Sciatic nerve (tissue), 2 donors: Measurements from ENCODE around the gene SLX1B. TPM values are rescaled to one million over a fixed set of nuclear protein-coding genes. Genes with fewer than 3 reads are reported as not detected.
"Not testable (repeated sequence)": the region's sequence is repeated elsewhere in the genome, so short reads cannot be mapped to it uniquely, and the experiment has no call there.

ENCODE experiments used
- ATAC-seq: fragments of 200-7000 bp; cut with Tn5 transposase; one replicate; pipeline ENCODE4 v1.9.1; 2020; ENCODE audit warnings: mild to moderate bottlenecking, moderate library complexity
- DNase-seq: peaks from one replicate; pipeline ENCODE4 v3.0.0-alpha.2; 2020; ENCODE audit warnings: low spot score
- intact Hi-C: fragments of 100-400 bp; cut with DNase I; formaldehyde crosslinking; loops from one replicate; pipeline ENCODE4 v1.14.2; 2022
- total RNA-seq: library from RNA; stranded (reverse); fragmentation: NEBNext Ultra II Directional; extraction: Animal tissue kit (Norgen Biotek cat#: 25700); gene quantifications from one replicate; pipeline ENCODE4 v1.2.1, GENCODE V29; 2021
- donor health status: DM: no; HTN: no; CAD: no.
- donor health status: DM: no; HTN: no; CAD: no.

Gene SLX1B
- 12.3 TPM for total RNA-seq

DNA sequence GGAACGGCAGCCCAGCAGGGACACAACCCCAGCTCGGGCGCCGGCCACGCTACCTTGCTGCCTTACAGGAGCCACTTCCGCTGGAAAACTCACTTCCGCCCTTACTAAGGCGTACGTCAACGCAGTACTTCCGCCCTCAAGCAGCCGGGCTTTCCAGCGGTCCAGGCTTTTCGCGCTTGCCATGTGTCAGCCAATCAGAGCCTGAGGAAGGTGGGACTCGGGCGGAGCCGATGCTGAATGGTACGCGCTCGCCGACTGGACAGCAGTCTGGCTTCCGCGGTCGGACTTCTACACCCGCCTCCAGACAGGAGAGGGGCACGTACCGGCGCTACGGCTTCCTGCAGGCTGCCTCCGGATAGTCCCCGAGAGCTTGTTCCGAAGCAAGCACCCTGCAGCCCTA is at the start of gene SLX1B, which contains the start of gene BOLA2:
Gene SLX1B, plus strand, starts transcription at position 265 of the 400 bp plus-strand sequence.
Gene BOLA2, minus strand, starts transcription at position 83 of the 400 bp plus-strand sequence. CDS start 98 bp downstream, outside the sequence.
- intact Hi-C loops, DNase-seq: not testable (repeated sequence)
- peak; percentile 99 for ATAC-seq

DNA sequence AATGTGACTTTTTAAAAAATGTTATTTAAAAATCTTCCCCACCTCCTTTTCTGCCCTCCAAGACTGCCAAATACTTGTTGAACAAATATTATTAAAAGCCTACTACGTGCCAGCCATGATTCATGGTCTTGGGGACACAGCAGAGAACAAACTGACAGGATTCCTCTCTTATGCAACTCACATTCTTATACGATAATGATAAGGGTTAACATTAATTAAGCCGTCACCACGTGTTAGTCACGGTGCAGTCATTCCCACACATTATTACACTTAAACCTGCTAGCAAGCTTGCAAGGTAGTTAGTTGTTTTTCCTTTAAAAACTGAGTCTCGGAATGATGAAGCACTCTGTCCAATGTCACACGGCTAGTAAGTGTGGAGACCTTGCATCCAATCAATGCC is 49.1 kb upstream of the SLX1B start:
- intact Hi-C loops, DNase-seq, ATAC-seq: not testable (repeated sequence)

DNA sequence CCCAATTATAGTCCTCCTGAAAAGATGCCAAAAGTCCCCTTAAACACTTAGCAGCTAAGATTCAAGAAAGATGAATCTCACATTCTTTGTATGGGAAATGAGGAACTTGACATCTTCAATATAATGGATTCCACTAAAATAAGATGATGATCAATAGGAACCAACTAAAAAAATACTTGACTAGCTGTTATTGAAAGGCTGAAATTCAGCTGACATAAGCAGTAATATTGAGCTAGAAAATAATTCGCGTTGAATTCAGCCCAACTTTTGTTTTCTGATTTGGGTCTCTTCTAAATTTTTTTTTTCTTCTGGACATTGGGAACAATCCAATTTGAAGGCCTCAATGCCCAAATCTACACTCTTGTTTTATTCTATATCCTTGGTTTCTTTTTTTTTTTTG is 30.7 kb upstream of the SLX1B start:
- DNase-seq, intact Hi-C loops, ATAC-seq: not testable (repeated sequence)

DNA sequence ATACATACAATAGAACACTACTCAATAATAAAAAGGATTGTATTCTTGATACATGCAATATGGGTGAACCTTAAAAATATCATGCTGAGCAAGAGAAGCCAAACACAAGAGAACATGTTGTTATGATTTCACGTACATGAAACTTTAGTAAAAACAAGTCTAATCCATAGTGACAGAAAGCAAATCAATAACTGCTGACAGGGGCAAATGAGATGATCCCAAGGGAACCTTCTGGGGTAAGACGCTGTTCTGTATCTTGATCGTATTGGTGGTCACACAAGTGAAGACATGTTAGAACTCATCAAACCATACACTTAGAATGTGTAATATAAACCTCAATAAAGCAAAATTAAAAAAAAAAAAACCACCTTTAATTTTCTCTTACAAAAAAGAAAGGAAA is 28.9 kb upstream of the SLX1B start:
- ATAC-seq, intact Hi-C loops, DNase-seq: not testable (repeated sequence)

DNA sequence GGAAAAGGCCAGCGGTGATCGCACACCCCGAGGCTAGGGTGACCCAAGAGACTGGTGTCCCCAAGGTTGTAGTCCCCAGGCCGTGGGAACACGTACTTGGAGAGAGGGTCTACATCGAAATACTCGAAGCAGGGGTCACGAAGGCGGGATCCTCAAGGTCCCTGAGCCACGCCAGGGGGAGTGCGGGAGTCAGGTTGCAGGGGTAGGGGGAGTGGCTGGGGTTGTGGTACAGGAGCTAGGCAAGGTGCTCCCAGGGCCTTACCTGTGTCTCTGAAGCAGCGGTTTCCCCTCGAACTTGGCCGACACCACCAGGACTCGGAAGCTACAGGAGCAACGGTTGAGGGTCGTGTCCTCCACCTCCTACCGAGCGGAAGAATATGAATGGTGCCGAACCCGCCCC is 579 bp upstream of the SLX1B start:
- DNase-seq, intact Hi-C loops: not testable (repeated sequence)
- peak; percentile 13 for ATAC-seq

DNA sequence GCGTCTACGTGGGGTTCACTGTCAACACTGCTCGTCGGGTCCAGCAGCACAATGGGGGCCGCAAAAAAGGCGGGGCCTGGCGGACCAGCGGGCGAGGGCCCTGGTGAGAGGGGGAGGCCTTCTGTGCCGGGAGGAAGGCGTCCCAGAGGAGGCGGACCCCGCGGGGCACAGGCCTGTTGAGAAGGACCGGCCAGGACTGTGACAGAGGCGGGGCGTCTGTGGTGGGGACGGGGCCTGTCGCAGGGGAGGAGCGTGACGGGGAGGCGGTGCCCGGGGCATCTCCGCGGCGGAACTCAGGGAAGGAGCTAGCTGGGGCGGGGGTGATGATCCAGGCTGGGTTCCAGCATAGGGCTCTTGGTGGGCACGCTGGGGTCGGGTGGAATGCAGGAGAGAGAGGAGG is 495 bp downstream of the SLX1B start:
- peak; percentile 78 for ATAC-seq
- DNase-seq, intact Hi-C loops: not testable (repeated sequence)

DNA sequence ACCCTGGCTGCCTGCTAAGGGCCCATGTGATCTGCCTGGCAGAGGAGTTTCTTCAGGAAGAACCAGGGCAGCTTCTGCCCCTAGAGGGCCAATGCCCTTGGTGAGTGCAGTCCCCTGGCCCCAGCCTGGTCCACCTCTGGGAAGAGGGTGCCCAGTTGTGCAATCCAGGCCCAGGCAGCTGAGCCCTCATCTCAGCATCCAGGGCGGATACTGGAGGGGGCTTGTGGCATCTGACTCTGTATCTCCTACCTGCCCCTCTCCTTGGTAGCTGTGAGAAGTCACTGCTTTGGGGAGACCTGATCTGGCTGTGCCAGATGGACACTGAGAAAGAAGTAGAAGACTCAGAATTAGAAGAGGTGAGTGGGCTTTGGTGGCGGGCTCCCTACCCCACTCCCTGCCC is 3.3 kb downstream of the SLX1B start:
- ATAC-seq, intact Hi-C loops, DNase-seq: not testable (repeated sequence)

DNA sequence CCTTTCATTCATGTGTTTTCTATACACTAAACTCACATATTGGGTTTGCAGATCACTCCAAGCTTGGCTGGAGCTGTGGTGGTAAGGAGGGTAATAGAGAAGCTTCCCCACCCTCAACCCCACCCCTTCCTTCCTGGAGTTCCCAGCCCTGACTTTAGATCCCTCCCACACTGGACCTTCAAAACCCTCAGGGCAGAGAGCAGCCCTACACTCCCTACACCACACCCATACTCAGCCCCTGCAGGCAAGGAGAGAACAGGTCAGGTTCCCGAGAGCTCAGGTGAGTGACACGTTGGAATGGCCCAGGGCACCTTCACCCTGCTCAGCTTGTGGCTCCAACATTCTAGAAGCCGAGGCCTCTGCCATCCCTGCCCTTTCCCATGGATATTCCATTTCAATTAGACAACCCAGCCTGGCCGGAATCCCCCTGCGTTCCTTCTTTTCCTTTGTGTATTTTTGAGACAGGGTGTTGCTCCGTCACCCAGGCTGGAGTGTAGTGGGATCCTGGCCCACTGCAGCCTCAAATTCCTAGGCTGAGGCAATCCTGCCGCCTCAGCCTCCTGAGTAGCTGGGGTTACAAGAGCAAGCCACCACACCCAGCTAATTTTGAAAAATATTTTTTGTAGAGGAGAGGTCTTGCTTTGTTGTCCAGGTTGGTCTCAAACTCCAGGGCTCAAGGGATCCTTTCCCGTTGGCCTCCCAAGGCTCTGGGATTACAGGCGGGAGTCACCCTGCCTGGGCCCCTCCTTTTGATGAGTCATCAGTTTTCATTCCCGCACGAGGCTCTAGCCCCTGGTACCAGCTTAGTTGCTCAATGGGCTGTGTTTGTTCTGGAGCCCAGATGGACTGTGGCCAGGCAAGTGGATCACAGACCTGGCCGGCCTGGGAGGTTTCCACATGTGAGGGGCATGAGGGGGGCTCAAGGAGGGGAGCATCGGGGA is 5.6 kb downstream of the SLX1B start, which contains the start of gene SULT1A4:
Gene SULT1A4, plus strand, starts transcription at position 208 of the 941 bp plus-strand sequence. CDS start 1,473 bp downstream, outside the sequence.
- DNase-seq, intact Hi-C loops: not testable (repeated sequence)
- peak; percentile 66 for ATAC-seq

DNA sequence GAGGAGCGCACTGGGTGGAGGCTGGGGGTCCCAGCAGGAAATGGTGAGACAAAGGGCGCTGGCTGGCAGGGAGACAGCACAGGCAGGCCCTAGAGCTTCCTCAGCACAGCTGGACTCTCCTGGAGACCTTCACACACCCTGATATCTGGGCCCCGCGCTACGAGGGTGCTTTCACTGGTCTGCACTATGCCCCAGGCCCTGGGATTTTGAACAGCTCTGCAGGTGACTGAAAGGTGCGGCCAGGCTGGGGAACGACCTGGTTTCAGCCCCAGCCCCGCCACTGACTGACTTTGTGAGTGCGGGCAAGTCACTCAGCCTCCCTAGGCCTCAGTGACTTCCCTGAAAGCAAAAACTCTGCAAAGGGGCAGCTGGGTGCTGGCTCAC is 6.3 kb downstream of the SLX1B start:
- ATAC-seq, result not testable (repeated sequence)

DNA sequence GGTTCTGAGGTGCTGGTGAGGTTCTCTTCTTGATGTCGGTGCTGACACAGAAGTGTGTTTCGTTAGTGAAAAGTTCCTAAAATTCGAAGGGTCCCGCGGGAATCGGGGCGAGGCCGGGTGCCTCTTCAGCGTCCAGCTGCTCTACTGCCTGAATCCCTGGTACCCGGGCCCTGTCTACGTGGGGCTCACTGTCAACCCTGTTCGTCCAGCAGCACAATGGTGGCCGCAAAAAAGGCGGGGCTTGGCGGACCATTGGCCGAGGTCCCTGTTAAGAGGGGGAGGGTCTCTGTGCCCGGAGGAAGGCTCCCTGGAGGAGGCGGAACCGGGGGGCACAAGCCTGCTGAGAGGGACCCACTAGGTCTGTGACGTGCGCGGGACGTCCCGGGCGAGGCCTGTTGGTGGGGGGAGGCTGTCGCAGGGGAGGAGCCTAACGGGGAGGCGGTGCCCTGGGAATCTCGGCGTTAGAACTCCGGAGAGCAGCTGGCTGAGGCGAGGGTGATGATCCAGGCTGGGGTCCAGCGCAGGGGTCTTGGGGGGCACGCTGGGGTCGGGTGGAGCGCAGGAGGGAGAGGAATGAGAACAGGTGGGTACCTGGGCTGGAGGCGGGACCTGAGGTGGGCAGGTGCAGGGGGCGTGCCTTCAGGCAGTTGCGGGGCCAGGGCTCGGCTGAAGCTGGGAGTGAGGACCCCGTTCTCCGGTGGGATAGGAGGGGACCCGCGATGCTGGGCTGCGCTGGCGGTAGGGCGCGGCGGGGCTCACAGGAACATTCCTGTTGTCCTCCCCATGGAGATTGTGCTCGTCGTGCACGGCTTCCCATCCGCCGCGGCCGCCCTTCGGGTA is 11.9 kb downstream of the SLX1B start:
- intact Hi-C loops, DNase-seq: not testable (repeated sequence)
- peak; percentile 64 for ATAC-seq

More for the DNA sequence above, 6.3 kb downstream of the SLX1B start:
- intact Hi-C loops, DNase-seq: not testable (repeated sequence)

DNA sequence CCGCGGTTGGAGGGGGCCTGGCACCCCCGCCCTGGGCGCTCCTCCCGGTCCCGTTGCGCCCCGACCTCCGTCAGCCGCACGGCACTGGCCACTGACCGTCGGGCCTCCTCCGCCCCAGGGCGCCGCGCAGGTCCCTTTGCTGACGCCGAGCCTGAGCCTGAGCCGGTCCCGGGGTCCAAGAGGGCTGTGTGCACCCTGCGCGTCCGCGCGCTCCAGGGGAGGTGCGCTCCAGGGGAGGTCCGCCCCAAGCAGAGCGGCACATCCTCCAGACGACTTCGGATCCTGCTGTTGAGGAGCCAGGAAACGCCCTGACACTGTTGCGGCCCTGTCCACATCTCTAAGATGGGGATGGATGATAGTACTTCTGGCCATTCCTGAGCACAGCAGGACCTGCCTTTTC is 12.6 kb downstream of the SLX1B start:
- DNase-seq, intact Hi-C loops, ATAC-seq: not testable (repeated sequence)

DNA sequence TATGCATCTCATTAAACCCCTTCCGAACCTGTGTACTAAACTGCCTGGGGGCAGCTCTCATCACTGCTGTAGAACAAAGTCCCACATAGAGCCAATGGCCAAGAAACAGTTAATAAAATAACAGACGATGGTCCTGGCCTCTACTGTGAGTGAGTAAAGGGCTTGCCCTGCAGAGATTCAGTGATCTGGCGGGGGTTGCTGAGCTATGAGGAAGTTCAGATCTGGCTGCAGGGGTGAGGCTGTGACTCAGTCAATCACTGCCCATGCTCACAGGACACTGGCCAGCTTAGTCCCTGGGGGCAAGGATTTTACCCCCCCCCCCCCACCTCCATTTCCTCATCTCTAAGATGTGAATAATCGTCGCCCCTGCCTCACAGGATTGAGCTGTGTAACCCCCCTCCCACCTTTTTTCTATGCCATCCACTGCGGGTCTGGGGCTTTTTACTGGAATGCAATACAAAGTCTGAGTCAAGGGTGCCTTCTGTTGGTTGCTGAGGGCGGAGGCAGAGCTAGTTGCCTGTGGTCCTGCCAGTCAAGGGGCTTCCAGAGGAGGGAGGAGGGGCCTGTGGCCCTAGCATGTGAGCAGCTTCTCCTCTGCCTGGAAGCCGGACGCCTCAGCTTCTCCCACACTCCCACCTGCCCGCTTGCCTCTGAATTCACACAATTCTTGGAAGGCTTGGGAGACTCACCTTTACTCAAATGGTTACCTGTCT is 13.5 kb downstream of the SLX1B start:
- ATAC-seq, intact Hi-C loops: not testable (repeated sequence)

DNA sequence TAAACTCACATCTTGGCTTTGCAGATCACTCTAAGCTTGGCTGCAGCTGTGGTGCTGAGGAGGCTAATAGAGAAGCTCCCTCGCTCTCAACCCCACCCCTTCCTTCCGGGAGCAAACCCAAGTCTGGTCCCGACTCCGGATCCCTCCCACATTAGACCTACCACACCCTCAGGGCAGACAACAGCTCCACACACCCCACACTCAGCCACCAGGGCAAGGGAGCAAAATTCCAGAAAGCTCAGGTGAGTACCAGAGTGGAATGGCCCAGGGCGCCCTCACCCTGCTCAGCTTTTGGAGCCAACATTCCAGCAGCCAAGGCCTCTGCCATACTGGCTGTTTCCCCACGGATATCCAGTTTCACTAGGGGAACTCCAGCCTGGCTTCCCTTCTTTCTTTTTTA is 15.3 kb downstream of the SLX1B start:
- intact Hi-C loops, result not testable (repeated sequence)
- ATAC-seq (peak; percentile 93), DNase-seq (peak; percentile 70)

More for the DNA sequence above, 13.5 kb downstream of the SLX1B start:
- not testable (repeated sequence) for DNase-seq

DNA sequence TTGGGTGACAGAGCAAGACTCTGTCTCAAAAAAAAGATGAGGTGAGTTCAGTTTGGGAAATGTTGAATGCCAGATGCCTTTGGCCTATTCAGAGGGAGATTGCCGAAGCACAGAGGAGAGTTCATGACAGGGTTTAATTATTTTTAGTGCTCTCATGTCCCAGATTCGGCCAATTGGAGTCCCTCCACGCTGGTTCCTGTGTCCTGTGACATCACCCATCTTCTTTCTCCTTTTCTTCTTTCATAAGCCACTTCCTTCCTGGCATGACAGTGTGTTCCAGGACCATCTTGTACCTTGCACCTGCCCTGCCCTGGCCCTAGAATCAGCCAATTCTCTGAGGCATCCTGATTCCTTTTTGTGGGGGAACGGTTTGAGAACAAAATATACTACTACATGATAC is 17.7 kb downstream of the SLX1B start:
- intact Hi-C loops, DNase-seq, ATAC-seq: not testable (repeated sequence)

DNA sequence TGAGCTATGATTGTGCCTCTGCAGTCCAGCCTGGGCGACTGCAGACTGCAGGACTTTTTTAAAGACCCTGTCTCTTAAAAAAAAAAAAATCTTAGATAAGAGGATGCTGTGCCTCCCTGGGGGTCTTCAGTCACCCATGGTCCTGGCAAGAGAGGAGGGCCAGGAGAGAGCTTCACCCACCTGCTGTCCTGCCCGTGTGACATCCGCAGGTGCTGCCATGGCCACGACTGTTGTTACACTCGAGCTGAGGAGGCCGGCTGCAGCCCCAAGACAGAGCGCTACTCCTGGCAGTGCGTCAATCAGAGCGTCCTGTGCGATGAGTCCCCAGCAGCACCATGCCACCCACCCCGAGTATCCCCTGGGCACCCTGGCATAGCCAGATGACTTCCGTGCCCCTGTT is 27.9 kb downstream of the SLX1B start:
- ATAC-seq, intact Hi-C loops: not testable (repeated sequence)
- DNase-seq, result peak; percentile 43

DNA sequence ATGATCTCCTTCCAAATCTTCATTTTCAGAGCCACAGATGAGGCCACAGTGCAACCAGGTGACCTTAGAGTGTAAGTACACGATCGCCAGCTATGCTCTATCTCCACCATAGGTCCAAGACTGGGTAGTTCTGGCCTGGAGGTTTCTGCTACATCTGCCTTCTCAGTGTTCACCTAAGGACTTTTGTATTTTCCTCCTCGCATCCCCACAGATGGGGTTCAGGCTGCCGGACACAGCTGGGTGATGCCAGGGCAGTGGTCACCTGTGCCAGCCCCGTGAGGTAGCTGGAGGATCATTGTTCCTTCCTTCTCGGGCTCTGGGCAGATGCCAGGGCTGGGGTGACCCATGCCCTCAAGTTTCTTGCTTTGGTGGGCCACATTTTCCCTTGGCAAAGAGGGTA is 52.0 kb downstream of the SLX1B start, which contains the start of gene NPIPB12:
Gene NPIPB12, minus strand, starts transcription at position 101 of the 400 bp plus-strand sequence.
- intact Hi-C loops, ATAC-seq, DNase-seq: not testable (repeated sequence)
